NCI-H446 (cell line): ENCODE results near the gene ACBD4.
A peak's percentile ranks its signal among the peaks of the same experiment; 100 is the strongest.

Source experiments
- DNase-seq, 2 experiments: peaks; one replicate each; lab custom pipeline; 2025; lab: John Stamatoyannopoulos, UW

ACBD4 gene

DNA sequence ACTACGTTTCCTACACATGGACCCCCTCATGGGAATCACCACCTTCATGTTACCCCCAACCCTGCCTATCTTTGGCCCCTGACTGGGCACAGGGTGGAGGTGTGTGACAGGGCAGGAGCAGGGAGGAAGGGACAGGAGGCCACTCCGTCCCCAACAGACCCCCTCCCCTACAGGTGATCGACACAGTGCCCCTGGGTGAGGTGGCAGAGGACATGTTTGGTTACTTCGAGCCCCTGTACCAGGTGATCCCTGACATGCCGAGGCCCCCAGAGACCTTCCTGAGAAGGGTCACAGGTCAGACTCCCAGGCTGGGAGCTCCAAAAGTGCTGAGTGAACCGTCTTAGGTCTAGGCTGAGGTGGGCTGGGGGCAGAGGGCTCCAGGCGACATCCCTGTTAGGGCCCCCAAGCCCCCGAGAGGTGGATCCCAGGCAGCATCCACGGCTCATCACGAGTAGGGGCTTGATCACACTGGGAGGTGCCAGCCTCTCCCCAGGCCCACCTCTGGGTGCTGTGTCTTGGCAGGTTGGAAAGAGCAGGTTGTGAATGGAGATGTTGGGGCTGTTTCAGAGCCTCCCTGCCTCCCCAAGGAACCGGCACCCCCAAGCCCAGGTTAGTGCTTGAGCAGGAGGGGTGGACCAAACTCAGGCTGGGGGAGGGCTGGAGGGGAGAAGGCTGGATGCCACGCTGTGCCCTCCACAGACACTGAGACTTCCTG, 1.5 kb downstream of the ACBD4 start:
- DNase-seq = no peak

DNA sequence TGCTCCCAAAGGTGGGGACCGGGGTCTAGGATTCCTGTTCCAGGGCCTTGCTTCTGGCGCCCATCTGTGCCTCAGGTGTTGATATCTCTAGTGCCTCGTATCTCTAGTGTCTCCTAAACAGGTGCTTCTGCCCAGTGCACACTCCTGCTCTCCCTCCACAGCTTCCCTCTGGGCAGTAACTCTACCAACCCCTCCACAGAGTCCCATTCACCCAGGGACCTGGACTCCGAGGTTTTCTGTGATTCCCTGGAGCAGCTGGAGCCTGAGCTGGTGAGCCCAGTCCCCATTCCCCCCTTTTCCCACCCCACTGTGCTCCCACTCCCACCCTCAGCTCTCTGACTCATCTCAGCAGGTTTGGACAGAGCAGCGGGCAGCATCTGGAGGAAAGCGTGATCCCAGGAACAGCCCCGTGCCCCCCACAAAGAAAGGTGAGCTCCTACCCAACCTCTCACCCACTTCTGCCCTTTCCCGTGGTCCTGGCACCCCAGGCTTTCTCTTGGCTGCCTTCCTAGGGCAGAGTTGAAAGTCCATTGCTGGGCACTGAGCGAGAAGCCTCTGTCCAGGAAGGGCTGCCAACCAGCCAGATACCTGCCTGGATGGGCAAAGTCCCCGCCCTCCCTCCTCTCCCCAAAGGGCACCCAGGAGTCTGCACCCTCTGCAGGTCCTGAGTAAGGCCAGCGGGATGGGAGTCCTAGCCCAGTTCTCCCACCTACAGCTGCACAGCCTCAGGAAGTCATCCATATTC, 2.2 kb downstream of the ACBD4 start:
- no peak for DNase-seq

- DNase-seq = no peak
These were observed 3.5 kb downstream of the ACBD4 start for GRCh38 chr17:45138911-45139532.

GRCh38 chr17:45139533-45139920, 4.0 kb downstream of the ACBD4 start:
- no peak for DNase-seq

GRCh38 chr17:45143094-45143670, 7.7 kb downstream of the ACBD4 start:
- no peak for DNase-seq

- DNase-seq = no peak
These were observed 8.3 kb downstream of the ACBD4 start for GRCh38 chr17:45143767-45144198.

GRCh38 chr17:45144199-45145034, 8.9 kb downstream of the ACBD4 start:
- no peak for DNase-seq

DNA sequence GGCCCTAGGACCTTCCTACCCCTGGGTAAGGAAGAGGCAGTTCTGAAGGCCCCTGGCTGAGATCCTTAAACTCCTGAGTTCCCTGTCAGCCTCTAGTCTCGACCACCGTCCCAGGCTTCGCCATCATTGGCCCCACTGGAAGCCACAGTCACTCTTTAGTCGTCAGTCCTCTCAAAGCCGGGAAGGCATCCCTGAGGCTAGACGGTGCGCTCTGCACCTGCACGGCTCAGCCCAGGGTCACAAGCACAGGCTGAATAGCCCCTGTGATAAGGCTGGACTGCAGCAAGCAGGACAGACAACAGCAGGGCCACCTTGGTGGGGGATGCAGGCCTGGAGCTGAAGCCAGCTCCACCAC, 9.5 kb downstream of the ACBD4 start:
- no peak for DNase-seq

GRCh38 chr17:45146166-45146565, 10.7 kb downstream of the ACBD4 start:
- no peak for DNase-seq

DNA sequence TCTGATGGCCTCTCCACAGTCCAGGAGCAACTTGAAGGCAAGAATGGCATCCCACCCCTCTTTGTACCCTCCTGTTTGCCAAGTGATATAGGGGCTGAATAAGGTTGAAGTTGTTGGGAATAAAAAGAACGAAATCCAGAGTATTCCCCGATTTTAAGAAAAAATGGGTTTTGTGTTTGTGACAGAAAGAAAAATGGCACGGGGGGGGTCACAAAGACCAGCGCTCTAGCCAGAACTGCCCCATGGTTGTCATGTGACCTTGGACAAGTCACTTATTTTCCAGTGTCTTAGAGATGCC, 11.1 kb downstream of the ACBD4 start:
- no peak for DNase-seq

DNA sequence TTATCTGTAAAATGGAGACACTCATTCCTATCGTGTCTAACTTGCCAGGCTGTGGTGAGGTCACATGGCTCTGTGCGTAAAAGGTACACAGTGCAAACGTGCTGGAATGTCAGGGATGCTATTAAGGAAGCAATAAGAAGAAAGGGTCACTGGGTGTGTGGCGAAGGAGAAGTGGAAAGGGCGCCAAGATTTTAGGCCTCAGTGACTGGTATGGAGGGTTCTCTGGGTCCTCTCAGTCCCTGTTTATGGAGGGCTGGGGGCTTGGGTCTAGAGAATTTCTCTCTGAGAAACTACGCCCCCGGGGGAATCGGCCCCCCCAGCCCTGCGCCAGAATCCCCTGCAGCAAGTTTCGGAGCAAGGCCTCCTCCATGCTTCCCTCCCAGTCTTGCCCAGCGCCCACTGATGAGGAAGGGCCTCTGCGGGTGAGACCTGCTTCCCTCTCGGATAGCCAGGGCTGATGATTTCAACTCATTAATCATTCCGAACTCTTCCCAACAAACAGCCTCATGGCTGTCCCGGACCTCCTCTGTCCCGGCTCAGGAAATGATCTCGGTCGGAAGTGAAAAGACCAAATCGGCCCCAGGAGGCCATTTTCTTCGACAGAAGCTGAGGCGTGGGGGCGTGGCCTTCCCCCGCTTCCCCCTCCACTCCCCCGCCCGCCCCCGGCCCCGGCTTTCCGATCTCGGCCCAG, 11.5 kb downstream of the ACBD4 start:
- peak; percentile 71 to 89 for DNase-seq

- DNase-seq = peak; percentile 91 to 95
These were observed 12.2 kb downstream of the ACBD4 start for GRCh38 chr17:45147581-45148182.

GRCh38 chr17:45148183-45149036, 12.9 kb downstream of the ACBD4 start, which contains the start of gene HEXIM1:
Gene HEXIM1 (plus strand): TSS chr17:45148475. CDS start chr17:45149191, 716 bp downstream.
- DNase-seq = peak; percentile 99 to 100

GRCh38 chr17:45149037-45149668, 13.7 kb downstream of the ACBD4 start:
- peak; percentile 43 to 68 for DNase-seq

DNA sequence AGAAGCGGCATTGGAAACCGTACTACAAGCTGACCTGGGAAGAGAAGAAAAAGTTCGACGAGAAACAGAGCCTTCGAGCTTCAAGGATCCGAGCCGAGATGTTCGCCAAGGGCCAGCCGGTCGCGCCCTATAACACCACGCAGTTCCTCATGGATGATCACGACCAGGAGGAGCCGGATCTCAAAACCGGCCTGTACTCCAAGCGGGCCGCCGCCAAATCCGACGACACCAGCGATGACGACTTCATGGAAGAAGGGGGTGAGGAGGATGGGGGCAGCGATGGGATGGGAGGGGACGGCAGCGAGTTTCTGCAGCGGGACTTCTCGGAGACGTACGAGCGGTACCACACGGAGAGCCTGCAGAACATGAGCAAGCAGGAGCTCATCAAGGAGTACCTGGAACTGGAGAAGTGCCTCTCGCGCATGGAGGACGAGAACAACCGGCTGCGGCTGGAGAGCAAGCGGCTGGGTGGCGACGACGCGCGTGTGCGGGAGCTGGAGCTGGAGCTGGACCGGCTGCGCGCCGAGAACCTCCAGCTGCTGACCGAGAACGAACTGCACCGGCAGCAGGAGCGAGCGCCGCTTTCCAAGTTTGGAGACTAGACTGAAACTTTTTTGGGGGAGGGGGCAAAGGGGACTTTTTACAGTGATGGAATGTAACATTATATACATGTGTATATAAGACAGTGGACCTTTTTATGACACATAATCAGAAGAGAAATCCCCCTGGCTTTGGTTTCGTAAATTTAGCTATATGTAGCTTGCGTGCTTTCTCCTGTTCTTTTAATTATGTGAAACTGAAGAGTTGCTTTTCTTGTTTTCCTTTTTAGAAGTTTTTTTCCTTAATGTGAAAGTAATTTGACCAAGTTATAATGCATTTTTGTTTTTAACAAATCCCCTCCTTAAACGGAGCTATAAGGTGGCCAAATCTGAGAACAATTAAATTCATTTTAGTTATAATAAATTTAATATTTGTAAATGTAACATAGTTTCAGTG, 14.5 kb downstream of the ACBD4 start:
- peak in 1 of 2 experiments; percentile 47 for DNase-seq

DNA sequence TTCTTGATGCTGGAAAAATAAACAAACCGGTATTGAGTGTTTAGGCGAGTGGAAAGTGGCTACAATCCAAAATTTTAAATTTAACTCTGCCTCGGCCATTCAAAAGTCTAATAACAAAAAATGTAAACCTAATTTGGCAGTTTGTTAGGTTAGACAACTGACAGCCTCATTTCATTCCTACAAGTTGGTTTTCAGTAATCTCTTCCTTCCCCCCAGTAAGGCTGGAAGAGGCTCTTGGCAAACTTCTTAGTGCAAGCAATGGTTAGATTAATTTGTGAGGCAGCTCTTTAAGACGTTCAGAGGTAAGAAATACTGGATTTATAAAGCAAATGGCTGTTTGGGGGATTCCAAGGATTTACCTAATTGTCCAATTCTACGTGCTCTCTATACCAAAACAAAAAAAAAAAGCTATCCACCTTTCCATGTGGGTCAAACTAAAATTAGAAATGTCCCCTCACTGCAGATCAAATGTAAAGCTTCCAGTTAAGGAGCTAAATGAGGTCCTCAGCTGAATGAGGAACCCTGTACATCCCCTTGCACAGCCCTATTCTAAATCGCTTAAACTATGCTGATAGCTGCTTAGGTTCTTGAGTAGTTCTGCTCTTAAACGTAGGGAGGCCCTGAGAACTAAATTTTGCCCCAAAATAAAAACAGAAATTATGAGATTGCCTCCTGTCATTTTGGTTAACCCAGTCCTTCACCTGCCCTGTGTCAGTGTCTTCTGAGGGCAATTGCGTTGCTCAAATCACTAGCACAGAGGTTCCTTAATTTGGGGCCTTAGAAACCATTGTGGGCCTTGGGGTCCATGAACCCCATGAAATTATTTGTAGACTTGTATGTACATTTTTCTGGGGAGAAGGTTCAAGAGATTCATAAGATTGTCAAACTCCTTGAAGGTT, 15.7 kb downstream of the ACBD4 start:
- no peak for DNase-seq

- DNase-seq = no peak
These were observed 19.5 kb downstream of the ACBD4 start for GRCh38 chr17:45155029-45155428.
